ENCODE measurements around the gene RAB20.

DNA sequence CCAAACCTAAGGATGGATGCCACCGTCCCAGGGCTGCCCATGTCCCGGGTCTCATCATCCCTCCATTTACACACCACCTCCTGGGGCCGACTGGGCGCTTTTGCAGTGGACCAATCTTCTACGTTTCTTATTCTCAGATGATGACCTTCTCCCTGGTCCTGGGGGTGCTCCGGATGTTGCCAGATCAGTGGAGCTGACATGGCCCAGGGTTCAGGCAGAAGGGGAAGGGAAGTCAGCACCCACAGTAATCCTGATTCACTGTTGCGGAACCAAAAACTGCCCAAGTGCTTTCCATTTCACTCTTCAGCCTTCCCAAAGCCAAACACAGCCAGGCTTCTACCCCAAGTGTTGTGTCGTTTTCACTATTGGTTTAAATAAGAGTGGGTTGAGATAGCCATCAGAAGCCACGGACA is 29.8 kb downstream of the RAB20 start:
- TF ChIP-seq, protein P1, sequence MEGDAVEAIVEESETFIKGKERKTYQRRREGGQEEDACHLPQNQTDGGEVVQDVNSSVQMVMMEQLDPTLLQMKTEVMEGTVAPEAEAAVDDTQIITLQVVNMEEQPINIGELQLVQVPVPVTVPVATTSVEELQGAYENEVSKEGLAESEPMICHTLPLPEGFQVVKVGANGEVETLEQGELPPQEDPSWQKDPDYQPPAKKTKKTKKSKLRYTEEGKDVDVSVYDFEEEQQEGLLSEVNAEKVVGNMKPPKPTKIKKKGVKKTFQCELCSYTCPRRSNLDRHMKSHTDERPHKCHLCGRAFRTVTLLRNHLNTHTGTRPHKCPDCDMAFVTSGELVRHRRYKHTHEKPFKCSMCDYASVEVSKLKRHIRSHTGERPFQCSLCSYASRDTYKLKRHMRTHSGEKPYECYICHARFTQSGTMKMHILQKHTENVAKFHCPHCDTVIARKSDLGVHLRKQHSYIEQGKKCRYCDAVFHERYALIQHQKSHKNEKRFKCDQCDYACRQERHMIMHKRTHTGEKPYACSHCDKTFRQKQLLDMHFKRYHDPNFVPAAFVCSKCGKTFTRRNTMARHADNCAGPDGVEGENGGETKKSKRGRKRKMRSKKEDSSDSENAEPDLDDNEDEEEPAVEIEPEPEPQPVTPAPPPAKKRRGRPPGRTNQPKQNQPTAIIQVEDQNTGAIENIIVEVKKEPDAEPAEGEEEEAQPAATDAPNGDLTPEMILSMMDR (IDR thresholded peaks at IDR 0.05; ENCODE audit: insufficient read depth, low read depth, low read length) = no peak
- TF ChIP-seq EZH2 (IDR thresholded peaks at IDR 0.05; ENCODE audit: insufficient read depth, low read length) = no peak

Data from astrocyte (in vitro differentiated cells and primary cell).